Parathyroid adenoma (tissue), 2 donors: ENCODE data around the gene SPIN1.

Experiments used
- H2AFZ ChIP-seq: fragments of 300-600 bp; sonication (generic); one replicate; pipeline ENCODE4 v1.7.0; 2017; ENCODE audit warnings: antibody characterized with exemption, mild to moderate bottlenecking
- H3K27ac ChIP-seq: fragments of 300-600 bp; sonication (generic); one replicate; pipeline ENCODE4 v1.7.0; 2017
- H3K27me3 ChIP-seq: fragments of 300-600 bp; sonication (generic); one replicate; pipeline ENCODE4 v1.7.0; 2017; ENCODE audit warnings: low read length; ENCODE audit not compliant: control insufficient read depth, insufficient read depth
- H3K36me3 ChIP-seq: fragments of 300-600 bp; sonication (generic); one replicate; pipeline ENCODE4 v1.7.0; 2017; ENCODE audit warnings: low read length; ENCODE audit not compliant: control insufficient read depth, insufficient read depth
- H3K4me1 ChIP-seq: fragments of 300-600 bp; sonication (generic); one replicate; pipeline ENCODE4 v1.7.0; 2017; ENCODE audit warnings: control low read depth
- H3K4me2 ChIP-seq: fragments of 300-600 bp; sonication (generic); one replicate; pipeline ENCODE4 v1.7.0; 2017; ENCODE audit warnings: low read length
- H3K4me3 ChIP-seq: fragments of 300-600 bp; sonication (generic); one replicate; pipeline ENCODE4 v1.7.0; 2017; ENCODE audit warnings: low read depth, low read length
- H3K79me2 ChIP-seq: fragments of 300-600 bp; sonication (generic); one replicate; pipeline ENCODE4 v1.7.0; 2017; ENCODE audit warnings: control low read depth
- H3K9ac ChIP-seq: fragments of 300-600 bp; sonication (generic); one replicate; pipeline ENCODE4 v1.7.0; 2017; ENCODE audit warnings: mild to moderate bottlenecking
- H3K9me3 ChIP-seq: fragments of 300-600 bp; sonication (generic); one replicate; pipeline ENCODE4 v1.7.0; 2017; ENCODE audit warnings: low read length; ENCODE audit not compliant: control insufficient read depth
- TF ChIP-seq, protein P1 (sequence below): fragments of 300-600 bp; sonication (generic); IDR thresholded peaks from one replicate; pipeline ENCODE4 v1.7.0; 2017; ENCODE audit warnings: antibody characterized with exemption, mild to moderate bottlenecking
- donor health status: primary hyperparathyroidism.

Gene SPIN1

DNA sequence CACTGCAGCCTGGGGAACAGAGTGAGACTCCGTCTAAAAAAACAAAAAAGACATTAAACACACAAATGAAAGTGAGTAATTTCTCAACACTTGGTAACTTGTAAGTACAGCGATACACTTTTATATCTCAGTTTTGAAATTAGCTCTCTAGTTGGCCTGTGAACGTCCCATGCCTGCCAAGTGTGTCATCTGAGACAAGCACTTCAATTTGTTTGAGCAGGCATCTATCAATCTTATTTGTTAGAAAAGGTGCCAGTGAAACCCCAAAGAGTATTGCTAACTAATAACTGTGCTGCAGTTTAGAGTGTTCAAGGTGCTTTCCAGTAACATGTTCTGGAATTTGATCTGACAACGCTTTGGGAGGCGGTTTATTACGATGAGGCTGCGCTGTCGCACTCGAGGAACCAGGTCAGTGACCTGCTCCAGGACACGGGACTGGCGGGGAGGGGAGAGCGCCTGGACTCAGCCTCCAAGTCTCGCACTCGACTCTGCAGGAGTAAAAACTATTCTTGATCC, 1.1 kb upstream of the SPIN1 start:
- Histone ChIP-seq H3K36me3 (no peaks in the 10 kb centered on the region), H3K4me3 (peak overlapping the region; percentile 91), H3K4me1 (no peaks in the 10 kb centered on the region), H3K9ac (no peak overlapping the region), H3K27me3 (no peaks in the 10 kb centered on the region), H3K27ac (peak overlapping the region; percentile 91), H3K4me2 (peak overlapping the region; percentile 71), H3K79me2 (peaks cover 3% of the 10 kb centered on the region), H2AFZ (peak overlapping the region; percentile 90), H3K9me3 (no peaks in the 10 kb centered on the region)
- TF ChIP-seq, protein P1, sequence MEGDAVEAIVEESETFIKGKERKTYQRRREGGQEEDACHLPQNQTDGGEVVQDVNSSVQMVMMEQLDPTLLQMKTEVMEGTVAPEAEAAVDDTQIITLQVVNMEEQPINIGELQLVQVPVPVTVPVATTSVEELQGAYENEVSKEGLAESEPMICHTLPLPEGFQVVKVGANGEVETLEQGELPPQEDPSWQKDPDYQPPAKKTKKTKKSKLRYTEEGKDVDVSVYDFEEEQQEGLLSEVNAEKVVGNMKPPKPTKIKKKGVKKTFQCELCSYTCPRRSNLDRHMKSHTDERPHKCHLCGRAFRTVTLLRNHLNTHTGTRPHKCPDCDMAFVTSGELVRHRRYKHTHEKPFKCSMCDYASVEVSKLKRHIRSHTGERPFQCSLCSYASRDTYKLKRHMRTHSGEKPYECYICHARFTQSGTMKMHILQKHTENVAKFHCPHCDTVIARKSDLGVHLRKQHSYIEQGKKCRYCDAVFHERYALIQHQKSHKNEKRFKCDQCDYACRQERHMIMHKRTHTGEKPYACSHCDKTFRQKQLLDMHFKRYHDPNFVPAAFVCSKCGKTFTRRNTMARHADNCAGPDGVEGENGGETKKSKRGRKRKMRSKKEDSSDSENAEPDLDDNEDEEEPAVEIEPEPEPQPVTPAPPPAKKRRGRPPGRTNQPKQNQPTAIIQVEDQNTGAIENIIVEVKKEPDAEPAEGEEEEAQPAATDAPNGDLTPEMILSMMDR: no peak

DNA sequence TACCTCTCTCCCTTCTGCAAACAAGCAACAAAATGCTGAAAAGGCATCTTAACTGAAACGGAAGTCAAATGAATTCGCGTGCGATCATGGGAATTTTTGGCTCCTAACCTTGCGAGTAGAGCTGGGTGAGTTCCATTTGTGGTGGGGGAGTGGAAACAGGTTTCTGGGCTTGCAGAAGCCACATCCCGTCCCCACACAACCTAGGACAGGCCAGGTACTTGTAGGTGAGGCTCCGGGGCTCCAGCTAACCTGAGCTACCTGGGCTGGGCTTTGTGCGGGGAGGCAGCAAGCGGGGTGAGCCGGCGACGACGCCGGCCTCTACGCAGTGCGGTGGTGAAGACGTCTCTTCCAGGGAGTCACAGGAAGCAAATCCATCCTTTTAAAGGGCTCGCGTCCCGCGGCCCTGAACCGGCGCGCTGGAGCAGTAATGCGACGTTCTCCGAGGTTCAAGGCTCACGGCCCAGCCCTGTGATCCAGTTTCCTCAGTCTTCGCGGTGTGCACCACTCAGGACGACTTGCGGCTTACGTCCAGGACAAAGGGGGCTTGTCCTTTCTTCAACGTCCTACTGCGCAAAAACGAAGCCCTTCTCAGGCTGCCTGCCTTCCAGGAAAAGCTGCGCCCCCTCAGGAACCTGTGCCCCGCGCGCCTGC, 567 bp upstream of the SPIN1 start:
- TF ChIP-seq, protein P1: no peak
- Histone ChIP-seq H3K9me3 (no peaks in the 10 kb centered on the region), H3K36me3 (no peaks in the 10 kb centered on the region), H3K79me2 (peaks cover 4% of the 10 kb centered on the region), H3K4me2 (peak overlapping the region; percentile 71), H3K9ac (peak overlapping the region; percentile 4), H3K4me3 (peak overlapping the region; percentile 91), H2AFZ (peak overlapping the region; percentile 90), H3K27me3 (no peaks in the 10 kb centered on the region), H3K27ac (peak overlapping the region; percentile 91), H3K4me1 (no peaks in the 10 kb centered on the region)

DNA sequence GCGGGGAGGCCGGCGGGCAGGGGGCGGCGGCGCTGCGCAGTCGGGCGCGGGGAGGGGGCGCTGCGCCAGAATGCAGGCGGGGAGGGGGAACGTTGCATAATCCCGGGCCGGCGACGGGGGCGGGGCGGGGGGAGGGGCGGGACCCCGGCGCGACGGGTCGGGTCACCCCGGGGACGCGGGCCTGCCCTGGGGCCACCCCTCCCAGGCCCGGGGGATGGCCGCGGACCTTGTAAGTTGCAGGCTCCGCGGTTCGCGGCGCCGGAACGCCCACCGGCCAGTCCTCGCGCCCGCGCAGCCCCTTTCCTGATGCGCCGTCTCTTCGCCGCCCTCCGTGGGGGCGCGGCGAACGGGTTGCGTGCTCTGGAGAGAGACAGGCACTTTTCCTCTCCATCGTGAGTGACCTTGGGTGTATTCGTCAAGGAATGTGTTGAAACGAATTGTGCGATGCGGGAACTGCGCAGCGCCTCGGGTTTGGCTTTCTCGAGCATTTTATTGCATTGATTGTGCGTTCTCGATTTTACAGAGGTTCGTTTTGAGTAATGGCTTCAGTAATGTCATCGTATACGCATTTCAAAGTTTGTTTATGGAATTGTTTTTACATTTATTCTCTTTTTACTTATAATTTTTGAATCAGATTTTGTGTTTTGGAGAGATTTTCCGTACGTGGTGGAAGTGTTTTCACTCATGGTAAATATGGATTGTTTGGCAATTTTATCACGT, 802 bp downstream of the SPIN1 start:
- TF ChIP-seq, protein P1: no peak
- Histone ChIP-seq H3K27me3 (no peaks in the 10 kb centered on the region), H3K4me3 (peak overlapping the region; percentile 79), H3K27ac (peak overlapping the region; percentile 68), H3K9ac (peak overlapping the region; percentile 31), H3K4me2 (peak overlapping the region; percentile 56), H3K36me3 (no peaks in the 10 kb centered on the region), H3K9me3 (no peaks in the 10 kb centered on the region), H2AFZ (peak overlapping the region; percentile 62), H3K4me1 (no peaks in the 10 kb centered on the region), H3K79me2 (peaks cover 7% of the 10 kb centered on the region)

DNA sequence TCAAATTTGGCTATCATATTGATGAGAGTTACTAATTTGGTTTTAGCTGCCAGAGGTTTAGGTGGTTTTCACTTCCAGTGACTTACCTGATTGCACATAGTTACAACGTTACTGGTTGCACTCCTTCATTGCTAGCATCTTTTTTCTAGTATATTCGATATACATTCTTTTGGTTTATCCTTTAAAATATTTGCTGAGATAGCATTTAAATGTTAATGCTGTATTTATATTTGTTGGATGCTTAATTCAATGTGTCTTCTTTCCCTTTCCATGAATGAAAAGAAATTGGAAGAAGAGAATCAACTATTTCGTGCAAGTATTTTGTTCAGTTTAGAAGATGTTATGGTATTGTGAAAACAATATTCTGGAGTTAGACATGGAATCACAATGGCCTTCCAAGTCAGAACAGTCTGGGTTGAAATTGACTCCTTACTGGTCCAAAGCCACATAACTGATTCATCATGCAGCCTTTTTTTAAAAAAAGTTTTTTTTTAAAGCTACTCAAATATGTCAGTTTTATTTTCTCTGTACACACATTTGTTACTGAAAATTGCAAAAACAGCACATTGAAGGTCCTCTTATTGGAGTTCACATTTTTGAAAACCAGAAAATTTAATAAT, 2.2 kb downstream of the SPIN1 start:
- H3K4me3 ChIP-seq: no peak overlapping the region

More for the DNA sequence above, 2.2 kb downstream of the SPIN1 start:
- H3K9ac ChIP-seq: no peak overlapping the region
- H3K27me3 ChIP-seq: no peaks in the 10 kb centered on the region
- H3K9me3 ChIP-seq: no peaks in the 10 kb centered on the region
- H3K79me2 ChIP-seq: peaks cover 10% of the 10 kb centered on the region
- H3K27ac ChIP-seq: no peak overlapping the region
- H3K36me3 ChIP-seq: no peaks in the 10 kb centered on the region
- TF ChIP-seq, protein P1: no peak
- no peaks in the 10 kb centered on the region for H3K4me1 ChIP-seq
- H3K4me2 ChIP-seq: no peak overlapping the region
- no peak overlapping the region for H2AFZ ChIP-seq
